ENCODE data around the gene ABCF2.

Gene ABCF2

GRCh38 chr7:151240942-151241754, 14.1 kb upstream of the ABCF2 start:
- no peak overlapping the region for H3K27ac Mint-ChIP-seq
- no peak for TF ChIP-seq CTCF (IDR thresholded peaks at IDR 0.05; ENCODE audit: unreplicated experiment in 3 of 3)
- H3K4me3 Mint-ChIP-seq: no peak overlapping the region
- no peaks in the 10 kb centered on the region for H3K27me3 Mint-ChIP-seq (ENCODE audit: low read depth)
- no peaks in the 10 kb centered on the region for H3K9me3 Mint-ChIP-seq
- H3K4me1 Mint-ChIP-seq: peaks cover 18% of the 10 kb centered on the region
- H3K36me3 Mint-ChIP-seq (ENCODE audit: low read depth): peaks cover 29% of the 10 kb centered on the region

- TF ChIP-seq CTCF (IDR thresholded peaks at IDR 0.05; ENCODE audit: unreplicated experiment in 3 of 3): no peak
- no peak overlapping the region for H3K4me3 Mint-ChIP-seq
- H3K36me3 Mint-ChIP-seq (ENCODE audit: low read depth): peaks cover 29% of the 10 kb centered on the region
- H3K9me3 Mint-ChIP-seq: no peaks in the 10 kb centered on the region
- no peaks in the 10 kb centered on the region for H3K27me3 Mint-ChIP-seq (ENCODE audit: low read depth)
- H3K4me1 Mint-ChIP-seq: peaks cover 14% of the 10 kb centered on the region
- peak overlapping the region in 1 of 3 experiments; percentile 64 for H3K27ac Mint-ChIP-seq
Observed at GRCh38 chr7:151240536-151240935, 13.5 kb upstream of the ABCF2 start.

GRCh38 chr7:151239837-151240459, 12.9 kb upstream of the ABCF2 start:
- Mint-ChIP-seq H3K4me3 (no peak overlapping the region), H3K27ac (peak overlapping the region in 1 of 3 experiments; percentile 64), H3K9me3 (no peaks in the 10 kb centered on the region), H3K36me3 (ENCODE audit: low read depth) (peaks cover 29% of the 10 kb centered on the region), H3K4me1 (peaks cover 14% of the 10 kb centered on the region), H3K27me3 (ENCODE audit: low read depth) (no peaks in the 10 kb centered on the region)
- TF ChIP-seq CTCF (IDR thresholded peaks at IDR 0.05; ENCODE audit: unreplicated experiment in 3 of 3): no peak

- Mint-ChIP-seq H3K4me1 (peaks cover 6% of the 10 kb centered on the region), H3K36me3 (ENCODE audit: low read depth) (peaks cover 29% of the 10 kb centered on the region), H3K9me3 (no peaks in the 10 kb centered on the region), H3K27me3 (ENCODE audit: low read depth) (no peaks in the 10 kb centered on the region), H3K27ac (no peak overlapping the region), H3K4me3 (no peak overlapping the region)
- no peak for TF ChIP-seq CTCF (IDR thresholded peaks at IDR 0.05; ENCODE audit: unreplicated experiment in 3 of 3)
Observed at GRCh38 chr7:151238924-151239836, 12.2 kb upstream of the ABCF2 start.

GRCh38 chr7:151238190-151238810, 11.3 kb upstream of the ABCF2 start:
- no peak overlapping the region for H3K4me3 Mint-ChIP-seq
- TF ChIP-seq CTCF (IDR thresholded peaks at IDR 0.05; ENCODE audit: unreplicated experiment in 3 of 3): no peak

More at GRCh38 chr7:151238190-151238810, 11.3 kb upstream of the ABCF2 start:
- peaks cover 29% of the 10 kb centered on the region for H3K36me3 Mint-ChIP-seq (ENCODE audit: low read depth)
- no peaks in the 10 kb centered on the region for H3K9me3 Mint-ChIP-seq
- peaks cover 10% of the 10 kb centered on the region for H3K4me1 Mint-ChIP-seq
- H3K27ac Mint-ChIP-seq: no peak overlapping the region
- no peaks in the 10 kb centered on the region for H3K27me3 Mint-ChIP-seq (ENCODE audit: low read depth)

All from nephron (organoid).